ENCODE measurements around the gene RNF19B. TPM values are rescaled to one million over a fixed set of nuclear protein-coding genes. Genes with fewer than 3 reads are reported as not detected.

Gene RNF19B
- total and polyA plus RNA-seq, 2 of the 8 experiments (the other 6 are each of a cell fraction or from before 2014, with no cell fraction given) = 9.2 to 11.2 TPM

DNA sequence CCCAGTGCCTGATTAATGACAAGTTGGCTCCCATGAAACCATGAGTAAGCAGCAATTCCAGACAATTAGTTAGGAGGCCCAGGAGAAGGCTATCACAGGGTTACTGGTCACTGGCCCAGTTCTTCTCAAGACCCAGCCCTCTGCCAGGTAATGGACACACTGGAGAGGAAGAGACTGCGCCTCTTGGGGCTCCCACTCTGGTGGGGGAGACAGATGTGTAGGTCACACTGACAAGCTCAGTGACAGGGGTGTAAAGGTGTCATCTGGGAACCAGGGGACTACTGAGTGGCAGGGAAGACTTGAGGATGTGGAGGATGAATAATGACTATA lies 73.4 kb downstream of the RNF19B start:
- H3K79me1 ChIP-seq (ENCODE audit: low read depth, low read length) = no peaks in the 10 kb centered on the region
- H3K56ac ChIP-seq (replicated peaks; ENCODE audit: insufficient read length, low read depth, low read length) = no peak overlapping the region
- no peak overlapping the region for H2AFZ ChIP-seq (ENCODE audit: low read length)
- no peak overlapping the region for H4K5ac ChIP-seq (ENCODE audit: insufficient read length, low read depth, low read length)
- DNase-seq (ENCODE audit: low read depth in 1 of 2, low spot score in 2 of 2) (no peak), FAIRE-seq (no peak)
- H2BK20ac ChIP-seq (ENCODE audit: low read length) = no peak overlapping the region
- 100% methylated on average over 1 of the region's 1 CpG; no CpG with 5 or more reads in 1 of the 2 experiments for WGBS, 2 experiments (ENCODE audit: extremely low coverage in 1 of 2, insufficient coverage in 1 of 2, insufficient read length in 1 of 2, insufficient replicate concordance in 2 of 2, low coverage in 1 of 2, low lambda C conversion rate in 2 of 2, missing lambda C conversion rate in 1 of 2)
- H3K79me2 ChIP-seq (ENCODE audit: control insufficient read depth in 1 of 2, insufficient read depth in 2 of 2, low read length in 2 of 2) = no peaks in the 10 kb centered on the region
- H3K4me2 ChIP-seq (ENCODE audit: insufficient read depth in 1 of 2, low read depth in 2 of 2, low read length in 2 of 2) = no peak overlapping the region
- peaks cover 0 to 6% of the 10 kb centered on the region in 2 experiments; a peak in 1 of 4 replicates for H3K9me3 ChIP-seq (ENCODE audit: insufficient read depth in 2 of 2, low read depth in 1 of 2, low read length in 1 of 2)
- no peaks in the 10 kb centered on the region for H3K36me3 ChIP-seq (ENCODE audit: control insufficient read depth in 2 of 4, insufficient read depth in 4 of 4, low read length in 3 of 4)
- H2AK5ac ChIP-seq (ENCODE audit: low read depth, low read length) = no peak overlapping the region
- no peak overlapping the region for H3K27ac ChIP-seq (ENCODE audit: low read depth, low read length)
- ChIA-PET CTCF (ENCODE audit: partially characterized antibody) (interaction anchor here (0.6 to 16.6 kb wide), 8 partner anchors 9 to 1180 kb away, joined by 3 to 382 read pairs (median 6); partner anchors contain the start of genes FNDC5 and HPCA), POLR2A (ENCODE audit: partially characterized antibody) (no interaction called here)
- H3K23me2 ChIP-seq (ENCODE audit: low read depth, low read length) = peaks cover 4% of the 10 kb centered on the region; the same call in 1 of the 2 replicates
- no peak overlapping the region for H2BK12ac ChIP-seq (ENCODE audit: low read depth, low read length)
- no peak overlapping the region for H3K18ac ChIP-seq (ENCODE audit: extremely low read depth, low read length)
- H2BK5ac ChIP-seq (ENCODE audit: low read depth, low read length) = no peak overlapping the region
- H3K27me3 ChIP-seq (replicated peaks in 1 of 4; ENCODE audit: control insufficient read depth in 3 of 4, extremely low read depth in 1 of 4, insufficient read depth in 3 of 4, low read length in 3 of 4) = peaks cover 2 to 40% (median 21%) of the 10 kb centered on the region in 4 experiments
- peaks cover 0 to 15% of the 10 kb centered on the region in 2 experiments for H4K20me1 ChIP-seq (replicated peaks in 1 of 2; ENCODE audit: control insufficient read depth in 1 of 2, insufficient read depth in 2 of 2, low read length in 2 of 2)
- H3K9ac ChIP-seq (replicated peaks in 1 of 4; ENCODE audit: extremely low read depth in 1 of 4, low read depth in 3 of 4, low read length in 3 of 4) = no peak overlapping the region
- H3K4me3 ChIP-seq (ENCODE audit: extremely low read depth in 1 of 4, insufficient read depth in 2 of 4, low read depth in 3 of 4, low read length in 4 of 4) = no peak overlapping the region
- H3K14ac ChIP-seq (ENCODE audit: insufficient read length) = no peak overlapping the region
- H2BK15ac ChIP-seq (ENCODE audit: low read length) = no peak overlapping the region
- no peak overlapping the region for H2BK120ac ChIP-seq (replicated peaks; ENCODE audit: low read depth, low read length)
- no peak overlapping the region for H4K8ac ChIP-seq (ENCODE audit: extremely low read depth, insufficient read depth, low read length)
- peaks cover 0 to 15% (median 7%) of the 10 kb centered on the region in 4 experiments; a peak in 5 of 7 replicates for H3K4me1 ChIP-seq (replicated peaks in 1 of 4; ENCODE audit: control insufficient read depth in 3 of 4, insufficient read depth in 4 of 4, low read length in 3 of 4)
- no peak overlapping the region for H3K4ac ChIP-seq (replicated peaks; ENCODE audit: insufficient read length, low read depth, low read length)
- no peak overlapping the region for H4K91ac ChIP-seq (replicated peaks; ENCODE audit: insufficient read length, low read length)
- no peak overlapping the region for H3K23ac ChIP-seq (ENCODE audit: insufficient read length)
- TF ChIP-seq SRF (IDR thresholded peaks at IDR 0.05; ENCODE audit: low read depth, low read length) = no peak
- TF ChIP-seq GABPA (IDR thresholded peaks at IDR 0.05; ENCODE audit: borderline replicate concordance, insufficient read depth, low read length) = no peak
- TF ChIP-seq TAF1 (IDR thresholded peaks at IDR 0.05; ENCODE audit: low read depth, low read length) = no peak
- TF ChIP-seq CBX5 (IDR thresholded peaks at IDR 0.05; ENCODE audit: low read depth, low read length) = no peak
- no peak for TF ChIP-seq CREB1 (IDR thresholded peaks at IDR 0.05)
- no peak for TF ChIP-seq RFX5 (IDR thresholded peaks at IDR 0.05; ENCODE audit: borderline replicate concordance, low read depth, low read length)
- TF ChIP-seq RAD21 (IDR thresholded peaks at IDR 0.05 in 1 of 2, conservative IDR thresholded peaks at IDR 0.05 in 1 of 2; ENCODE audit: low read depth in 2 of 2, low read length in 2 of 2) = no peak
- no peak for TF ChIP-seq EZH2 (IDR thresholded peaks at IDR 0.05; ENCODE audit: low read depth, low read length, severe bottlenecking)
- TF ChIP-seq KDM5A (IDR thresholded peaks at IDR 0.05; ENCODE audit: low read length) = no peak
- TF ChIP-seq JUND (IDR thresholded peaks at IDR 0.05; ENCODE audit: low read length) = no peak
- TF ChIP-seq RNF2 (IDR thresholded peaks at IDR 0.05; ENCODE audit: borderline replicate concordance, low read depth, low read length, missing control alignments, poor library complexity, severe bottlenecking) = no peak
- no peak for TF ChIP-seq EGR1 (IDR thresholded peaks at IDR 0.05; ENCODE audit: borderline replicate concordance, low read depth, low read length)
- TF ChIP-seq EP300 (IDR thresholded peaks at IDR 0.05; ENCODE audit: borderline replicate concordance in 1 of 2, low read depth in 2 of 2, low read length in 2 of 2) = no peak
- TF ChIP-seq CEBPB (IDR thresholded peaks at IDR 0.05; ENCODE audit: low read depth, low read length) = no peak
